ENCODE measurements around the gene PRDX2. TPM values are rescaled to one million over a fixed set of nuclear protein-coding genes. Genes with fewer than 3 reads are reported as not detected.

Gene PRDX2
- polyA plus RNA-seq, 1 donor from 2014 or later, result 882 TPM

- no peak overlapping the region for H3K4me3 ChIP-seq (ENCODE audit: low read length)
- TF ChIP-seq MXI1 (conservative IDR thresholded peaks at IDR 0.05; ENCODE audit: poor library complexity, severe bottlenecking), result no peak
- TF ChIP-seq POLR2AphosphoS5 (IDR thresholded peaks at IDR 0.05), result no peak
- TF ChIP-seq EP300 (conservative IDR thresholded peaks at IDR 0.05; ENCODE audit: poor library complexity, severe bottlenecking), result no peak
- no peak for TF ChIP-seq EZH2 (IDR thresholded peaks at IDR 0.05; ENCODE audit: borderline replicate concordance, insufficient read depth, low read length, poor library complexity, severe bottlenecking)
- TF ChIP-seq CTCF (IDR thresholded peaks at IDR 0.05; ENCODE audit: poor library complexity, severe bottlenecking), result no peak
- TF ChIP-seq RAD21 (conservative IDR thresholded peaks at IDR 0.05), result no peak
- no peak for TF ChIP-seq REST (IDR thresholded peaks at IDR 0.05; ENCODE audit: borderline replicate concordance)
- no peak for TF ChIP-seq TAF1 (IDR thresholded peaks at IDR 0.05; ENCODE audit: low read depth)
- no peak for TF ChIP-seq SMC3 (conservative IDR thresholded peaks at IDR 0.05; ENCODE audit: poor library complexity)
- H3K27ac ChIP-seq (ENCODE audit: low read length), result no peak overlapping the region
- H3K9me2 ChIP-seq (ENCODE audit: insufficient read depth, low read length), result no peaks in the 10 kb centered on the region
- H3F3A ChIP-seq (ENCODE audit: insufficient read depth, low read length, poor library complexity, severe bottlenecking), result no peaks in the 10 kb centered on the region
- no peaks in the 10 kb centered on the region for H4K20me1 ChIP-seq (ENCODE audit: insufficient read depth)
- H3K79me2 ChIP-seq (replicated peaks; ENCODE audit: insufficient read depth, low read length), result no peaks in the 10 kb centered on the region
- peaks cover 11% of the 10 kb centered on the region for H3K27me3 ChIP-seq (ENCODE audit: insufficient read depth, low read depth, low read length)
- no peak overlapping the region for H2AFZ ChIP-seq (ENCODE audit: low read depth, low read length)
- H3K9me3 ChIP-seq (ENCODE audit: low read length), result no peaks in the 10 kb centered on the region
- H3K9ac ChIP-seq (ENCODE audit: low read length), result no peak overlapping the region
- no peak overlapping the region for H3K4me2 ChIP-seq (ENCODE audit: low read length)
- no peaks in the 10 kb centered on the region for H3K36me3 ChIP-seq (ENCODE audit: insufficient read depth, low read length)
These were observed 15.3 kb downstream of the PRDX2 start for GRCh38 chr19:12786141-12786870.

- no peak overlapping the region for H3K9ac ChIP-seq (ENCODE audit: low read length)
- H3K4me3 ChIP-seq (ENCODE audit: low read length), result no peak overlapping the region
- H3K9me3 ChIP-seq (ENCODE audit: low read length), result no peaks in the 10 kb centered on the region
- H3K79me2 ChIP-seq (replicated peaks; ENCODE audit: insufficient read depth, low read length), result no peaks in the 10 kb centered on the region
- H4K20me1 ChIP-seq (ENCODE audit: insufficient read depth), result no peaks in the 10 kb centered on the region
- H3K4me2 ChIP-seq (ENCODE audit: low read length), result no peak overlapping the region
- no peaks in the 10 kb centered on the region for H3K9me2 ChIP-seq (ENCODE audit: insufficient read depth, low read length)
- H3K36me3 ChIP-seq (ENCODE audit: insufficient read depth, low read length), result no peaks in the 10 kb centered on the region
- no peaks in the 10 kb centered on the region for H3F3A ChIP-seq (ENCODE audit: insufficient read depth, low read length, poor library complexity, severe bottlenecking)
- TF ChIP-seq RAD21 (conservative IDR thresholded peaks at IDR 0.05) (no peak), MXI1 (conservative IDR thresholded peaks at IDR 0.05; ENCODE audit: poor library complexity, severe bottlenecking) (no peak), CTCF (IDR thresholded peaks at IDR 0.05; ENCODE audit: poor library complexity, severe bottlenecking) (no peak), EZH2 (IDR thresholded peaks at IDR 0.05; ENCODE audit: borderline replicate concordance, insufficient read depth, low read length, poor library complexity, severe bottlenecking) (no peak), TAF1 (IDR thresholded peaks at IDR 0.05; ENCODE audit: low read depth) (no peak), REST (IDR thresholded peaks at IDR 0.05; ENCODE audit: borderline replicate concordance) (no peak), POLR2AphosphoS5 (IDR thresholded peaks at IDR 0.05) (no peak), SMC3 (conservative IDR thresholded peaks at IDR 0.05; ENCODE audit: poor library complexity) (no peak), EP300 (conservative IDR thresholded peaks at IDR 0.05; ENCODE audit: poor library complexity, severe bottlenecking) (no peak)
- no peak overlapping the region for H3K27ac ChIP-seq (ENCODE audit: low read length)
- H2AFZ ChIP-seq (ENCODE audit: low read depth, low read length), result no peak overlapping the region
- H3K27me3 ChIP-seq (ENCODE audit: insufficient read depth, low read depth, low read length), result peaks cover 5% of the 10 kb centered on the region
These were observed 16.1 kb downstream of the PRDX2 start for GRCh38 chr19:12785431-12786031.
